Measurements from ENCODE around the gene STAG3.
"Not testable (repeated sequence)": the region's sequence is repeated elsewhere in the genome, so short reads cannot be mapped to it uniquely, and the experiment has no call there.

The STAG3 gene

DNA sequence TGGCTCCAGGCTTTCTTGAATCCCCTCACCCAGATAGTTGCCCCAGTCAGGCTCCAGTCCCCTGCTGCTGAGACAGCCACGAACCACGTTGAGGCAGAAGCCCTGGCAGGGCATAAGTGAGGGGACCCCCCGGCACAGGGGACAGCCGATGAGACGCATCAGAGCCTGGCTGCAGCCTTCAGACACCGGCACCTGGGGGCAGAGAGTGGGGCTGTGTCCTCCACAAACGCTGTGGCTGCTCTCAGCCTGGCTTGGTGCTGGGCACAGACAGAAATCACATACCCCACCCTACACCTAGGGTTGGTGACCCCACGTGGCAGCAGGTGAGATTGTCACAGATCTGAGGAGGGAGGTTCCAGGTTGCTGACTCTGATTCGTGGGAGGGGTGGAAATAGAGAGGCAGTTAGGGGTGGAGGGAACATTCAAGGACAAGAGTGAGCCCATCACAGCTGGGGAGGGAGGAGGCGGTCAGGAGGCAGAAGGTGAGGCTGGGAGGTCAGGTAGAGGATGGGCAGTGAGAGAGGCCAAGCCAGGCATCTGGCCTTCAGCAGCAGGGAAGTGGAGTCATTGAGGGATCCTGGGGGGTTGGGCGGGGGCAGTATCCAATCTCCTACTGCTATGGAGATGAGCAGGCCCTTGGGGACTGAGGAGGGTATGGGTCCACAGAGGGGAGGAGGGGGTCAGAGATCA is 3.8 kb upstream of the STAG3 start:
- TF ChIP-seq, protein P1, sequence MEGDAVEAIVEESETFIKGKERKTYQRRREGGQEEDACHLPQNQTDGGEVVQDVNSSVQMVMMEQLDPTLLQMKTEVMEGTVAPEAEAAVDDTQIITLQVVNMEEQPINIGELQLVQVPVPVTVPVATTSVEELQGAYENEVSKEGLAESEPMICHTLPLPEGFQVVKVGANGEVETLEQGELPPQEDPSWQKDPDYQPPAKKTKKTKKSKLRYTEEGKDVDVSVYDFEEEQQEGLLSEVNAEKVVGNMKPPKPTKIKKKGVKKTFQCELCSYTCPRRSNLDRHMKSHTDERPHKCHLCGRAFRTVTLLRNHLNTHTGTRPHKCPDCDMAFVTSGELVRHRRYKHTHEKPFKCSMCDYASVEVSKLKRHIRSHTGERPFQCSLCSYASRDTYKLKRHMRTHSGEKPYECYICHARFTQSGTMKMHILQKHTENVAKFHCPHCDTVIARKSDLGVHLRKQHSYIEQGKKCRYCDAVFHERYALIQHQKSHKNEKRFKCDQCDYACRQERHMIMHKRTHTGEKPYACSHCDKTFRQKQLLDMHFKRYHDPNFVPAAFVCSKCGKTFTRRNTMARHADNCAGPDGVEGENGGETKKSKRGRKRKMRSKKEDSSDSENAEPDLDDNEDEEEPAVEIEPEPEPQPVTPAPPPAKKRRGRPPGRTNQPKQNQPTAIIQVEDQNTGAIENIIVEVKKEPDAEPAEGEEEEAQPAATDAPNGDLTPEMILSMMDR (IDR thresholded peaks at IDR 0.05), result no peak
- Histone ChIP-seq H3K27me3 (ENCODE audit: control insufficient read depth, insufficient read depth, low read length) (no peaks in the 10 kb centered on the region), H3K4me2 (ENCODE audit: low read length) (no peak overlapping the region), H3K9ac (no peak overlapping the region), H3K36me3 (ENCODE audit: control insufficient read depth, insufficient read depth, low read length) (no peaks in the 10 kb centered on the region), H3K79me2 (no peaks in the 10 kb centered on the region), H3K4me3 (ENCODE audit: low read depth, low read length) (no peak overlapping the region), H3K27ac (no peak overlapping the region), H3K4me1 (peaks cover 2% of the 10 kb centered on the region), H2AFZ (no peak overlapping the region), H3K9me3 (ENCODE audit: control insufficient read depth, low read length) (no peaks in the 10 kb centered on the region)

DNA sequence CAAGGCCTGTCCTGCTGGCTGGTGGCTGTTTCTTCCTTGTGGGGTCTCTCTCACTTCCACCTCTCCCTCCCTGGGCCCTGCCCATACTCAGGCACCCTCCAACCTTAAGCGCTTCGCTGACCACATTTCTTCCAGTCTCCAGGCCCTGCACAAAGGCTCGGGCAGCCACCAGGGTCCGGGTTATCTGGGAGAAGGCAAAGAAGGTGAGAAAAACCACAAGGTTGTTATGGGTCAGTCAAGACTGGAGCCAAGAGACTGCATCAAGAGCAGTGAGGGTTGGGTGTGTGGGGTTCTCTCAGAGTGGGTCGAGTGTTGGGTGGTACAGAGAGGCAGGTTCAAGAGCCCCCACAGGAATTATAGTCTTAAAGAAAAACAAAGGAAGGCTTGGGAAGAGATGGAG is 3.1 kb upstream of the STAG3 start:
- Histone ChIP-seq H3K9ac (no peak overlapping the region), H3K27ac (no peak overlapping the region), H3K36me3 (ENCODE audit: control insufficient read depth, insufficient read depth, low read length) (no peaks in the 10 kb centered on the region), H2AFZ (no peak overlapping the region), H3K4me1 (peaks cover 2% of the 10 kb centered on the region), H3K27me3 (ENCODE audit: control insufficient read depth, insufficient read depth, low read length) (no peaks in the 10 kb centered on the region), H3K79me2 (no peaks in the 10 kb centered on the region), H3K4me3 (ENCODE audit: low read depth, low read length) (no peak overlapping the region), H3K4me2 (ENCODE audit: low read length) (no peak overlapping the region), H3K9me3 (ENCODE audit: control insufficient read depth, low read length) (no peaks in the 10 kb centered on the region)
- TF ChIP-seq, protein P1 (IDR thresholded peaks at IDR 0.05), result no peak

DNA sequence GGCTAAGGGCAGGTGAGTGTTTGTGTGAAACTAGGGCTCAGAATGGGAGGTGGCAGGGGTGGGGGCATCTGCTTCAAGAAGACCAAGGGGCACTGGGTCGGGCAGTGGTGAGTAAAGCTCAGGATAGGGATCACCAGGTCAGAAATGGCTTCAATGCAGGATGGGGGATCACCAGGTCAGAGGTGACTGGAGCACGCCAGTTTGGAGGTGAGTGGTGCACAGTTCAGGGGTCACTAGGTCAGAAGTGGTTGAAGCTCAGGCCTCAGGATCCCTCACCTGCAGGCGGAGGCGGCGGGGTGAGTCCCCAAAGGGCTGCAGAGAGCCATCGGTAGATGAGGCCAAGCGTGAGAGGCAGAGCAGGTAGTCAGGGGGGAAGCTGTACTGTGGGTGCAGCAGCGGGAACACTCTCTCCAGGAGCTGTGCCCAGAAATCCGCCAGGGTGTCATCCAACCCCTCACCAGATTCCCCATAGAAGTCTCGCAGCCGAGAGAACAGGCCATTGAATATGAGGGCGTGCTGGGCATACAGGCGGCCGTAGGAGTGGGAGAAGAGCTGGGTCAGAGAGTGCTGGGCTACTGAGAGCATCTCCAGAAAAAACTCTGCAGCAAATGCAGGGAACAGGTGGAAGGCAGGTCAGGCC is 2.3 kb upstream of the STAG3 start:
- Histone ChIP-seq H3K4me3 (ENCODE audit: low read depth, low read length) (no peak overlapping the region), H3K36me3 (ENCODE audit: control insufficient read depth, insufficient read depth, low read length) (no peaks in the 10 kb centered on the region), H3K79me2 (no peaks in the 10 kb centered on the region), H3K4me2 (ENCODE audit: low read length) (no peak overlapping the region), H2AFZ (no peak overlapping the region), H3K9me3 (ENCODE audit: control insufficient read depth, low read length) (no peaks in the 10 kb centered on the region), H3K27me3 (ENCODE audit: control insufficient read depth, insufficient read depth, low read length) (no peaks in the 10 kb centered on the region), H3K9ac (no peak overlapping the region), H3K4me1 (peaks cover 2% of the 10 kb centered on the region), H3K27ac (no peak overlapping the region)
- TF ChIP-seq, protein P1 (IDR thresholded peaks at IDR 0.05), result no peak

DNA sequence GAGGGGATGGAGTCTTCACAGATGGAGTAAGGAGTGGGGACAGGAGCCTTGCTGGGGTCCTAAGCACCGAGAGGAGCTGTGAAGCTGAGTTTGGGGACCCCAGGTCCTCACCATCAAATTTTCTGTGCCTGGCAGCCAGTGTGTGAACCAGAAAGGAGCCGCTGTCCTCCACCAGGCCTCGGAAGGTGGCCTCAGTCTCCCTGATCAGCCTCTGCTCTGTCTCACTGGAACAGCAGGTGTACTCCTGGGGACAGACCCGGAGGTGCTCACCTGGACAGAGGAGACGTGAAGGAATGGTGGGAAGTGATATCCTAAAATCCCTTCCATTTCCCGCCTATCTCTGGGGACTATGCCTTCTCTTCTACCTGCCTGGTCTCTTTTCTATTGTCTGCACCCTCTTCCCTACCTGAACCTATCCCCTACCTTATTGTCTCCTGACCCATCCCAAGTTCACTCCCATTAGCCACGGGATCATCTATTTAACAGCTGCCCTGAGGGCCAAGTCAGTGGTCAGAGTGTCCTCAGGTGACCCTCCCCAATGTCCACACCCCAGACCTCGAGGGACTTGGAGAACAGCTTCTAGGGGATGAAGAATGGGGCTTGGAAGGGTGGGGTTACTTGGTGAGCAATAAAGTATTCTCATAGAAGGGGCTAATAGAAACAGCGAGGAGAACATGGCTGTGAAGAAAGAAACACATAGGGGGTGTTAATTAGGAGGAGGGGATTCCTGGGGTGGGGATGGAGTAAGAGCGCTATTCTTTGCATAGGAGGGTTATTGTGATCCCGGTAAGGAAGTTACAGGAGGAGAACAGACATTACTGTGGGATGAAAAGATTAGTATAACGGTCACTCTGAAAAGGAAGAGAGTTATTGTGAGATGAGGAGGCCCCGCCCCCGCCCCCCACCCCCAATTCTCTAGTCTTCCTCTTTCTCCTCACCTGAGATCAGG is 1.3 kb upstream of the STAG3 start:
- Histone ChIP-seq H2AFZ (peak overlapping the region; percentile 92), H3K4me2 (ENCODE audit: low read length) (peak overlapping the region; percentile 92), H3K79me2 (no peaks in the 10 kb centered on the region), H3K27ac (no peak overlapping the region), H3K4me1 (peaks cover 2% of the 10 kb centered on the region), H3K27me3 (ENCODE audit: control insufficient read depth, insufficient read depth, low read length) (no peaks in the 10 kb centered on the region), H3K9ac (no peak overlapping the region), H3K9me3 (ENCODE audit: control insufficient read depth, low read length) (no peaks in the 10 kb centered on the region), H3K36me3 (ENCODE audit: control insufficient read depth, insufficient read depth, low read length) (no peaks in the 10 kb centered on the region), H3K4me3 (ENCODE audit: low read depth, low read length) (peak overlapping the region; percentile 58)
- TF ChIP-seq, protein P1 (IDR thresholded peaks at IDR 0.05), result no peak

DNA sequence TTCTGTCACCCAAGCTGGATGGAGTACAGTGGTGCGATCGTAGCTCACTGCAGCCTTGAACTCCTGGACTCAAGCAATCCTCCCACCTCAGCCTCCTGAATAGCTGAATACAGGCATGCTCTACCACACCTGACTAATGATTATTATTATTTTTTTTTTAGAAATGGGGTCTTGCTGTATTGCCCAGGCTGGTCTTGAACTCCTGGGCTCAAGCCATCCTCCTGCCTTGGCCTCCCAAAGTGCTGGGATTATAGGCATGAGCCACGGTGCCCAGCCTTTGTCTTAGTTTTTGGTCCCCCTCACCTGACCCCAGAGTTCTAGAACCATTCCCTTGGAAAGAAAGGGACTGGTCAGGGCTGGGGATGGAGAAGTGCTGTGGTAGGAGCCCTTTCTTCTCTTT is 2.4 kb downstream of the STAG3 start:
- not testable (repeated sequence) for H3K4me1 ChIP-seq; H3K36me3 ChIP-seq (ENCODE audit: control insufficient read depth, insufficient read depth, low read length); H3K4me3 ChIP-seq (ENCODE audit: low read depth, low read length)

DNA sequence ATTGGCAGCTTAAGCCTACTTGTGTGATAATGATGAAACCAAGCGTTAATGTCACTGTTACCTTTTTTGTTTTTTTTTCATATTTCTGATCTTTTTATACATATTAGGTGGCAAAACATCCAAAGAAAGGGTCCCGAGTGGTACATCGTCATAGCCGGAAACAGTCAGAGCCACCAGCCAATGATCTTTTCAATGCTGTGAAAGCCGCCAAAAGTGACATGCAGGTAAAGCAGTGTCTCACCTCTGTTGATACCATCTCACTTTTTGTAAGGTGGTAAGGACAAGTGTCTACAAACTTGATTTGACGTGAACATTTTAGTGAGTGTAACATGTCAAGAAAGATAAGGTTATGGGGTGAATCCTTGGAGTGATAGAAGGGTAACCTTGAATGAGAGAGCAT is 4.9 kb downstream of the STAG3 start:
- H3K9ac ChIP-seq, result not testable (repeated sequence)

More for the DNA sequence above, 2.4 kb downstream of the STAG3 start:
- not testable (repeated sequence) for H3K4me2 ChIP-seq (ENCODE audit: low read length); H3K9me3 ChIP-seq (ENCODE audit: control insufficient read depth, low read length); H3K27ac ChIP-seq; H3K79me2 ChIP-seq; H2AFZ ChIP-seq; H3K27me3 ChIP-seq (ENCODE audit: control insufficient read depth, insufficient read depth, low read length); H3K9ac ChIP-seq

DNA sequence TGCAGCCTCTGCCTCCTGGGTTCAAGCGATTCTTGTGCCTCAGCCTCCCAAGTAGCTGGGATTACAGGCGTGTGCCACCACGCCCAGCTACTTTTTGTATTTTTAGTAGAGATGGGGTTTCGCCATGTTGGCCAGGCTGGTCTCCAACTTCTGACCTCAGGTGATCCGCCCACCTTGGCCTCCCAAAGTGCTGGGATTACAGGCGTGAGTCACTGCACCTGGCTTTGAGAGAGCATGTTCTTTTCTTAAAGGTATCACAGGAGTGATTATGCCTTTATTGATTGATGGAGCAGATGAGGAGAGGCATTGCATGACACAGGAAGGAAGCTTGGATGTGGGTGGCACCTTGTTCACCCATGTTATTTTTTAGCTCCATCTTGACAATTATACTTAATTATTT is 5.4 kb downstream of the STAG3 start:
- H3K4me1 ChIP-seq; H3K4me2 ChIP-seq (ENCODE audit: low read length); H3K27me3 ChIP-seq (ENCODE audit: control insufficient read depth, insufficient read depth, low read length); H3K36me3 ChIP-seq (ENCODE audit: control insufficient read depth, insufficient read depth, low read length); H3K27ac ChIP-seq; H3K9ac ChIP-seq; H3K4me3 ChIP-seq (ENCODE audit: low read depth, low read length); H2AFZ ChIP-seq; H3K79me2 ChIP-seq; H3K9me3 ChIP-seq (ENCODE audit: control insufficient read depth, low read length): not testable (repeated sequence)

More for the DNA sequence above, 4.9 kb downstream of the STAG3 start:
- H3K4me3 ChIP-seq (ENCODE audit: low read depth, low read length); H2AFZ ChIP-seq; H3K79me2 ChIP-seq; H3K4me1 ChIP-seq; H3K27ac ChIP-seq; H3K36me3 ChIP-seq (ENCODE audit: control insufficient read depth, insufficient read depth, low read length); H3K9me3 ChIP-seq (ENCODE audit: control insufficient read depth, low read length); H3K27me3 ChIP-seq (ENCODE audit: control insufficient read depth, insufficient read depth, low read length); H3K4me2 ChIP-seq (ENCODE audit: low read length): not testable (repeated sequence)

Measured in parathyroid adenoma (tissue), 2 donors.